ENCODE data around the gene GRM7. TPM values are rescaled to one million over a fixed set of nuclear protein-coding genes. Genes with fewer than 3 reads are reported as not detected.

GRM7 gene
- polyA plus RNA-seq, 1 donor from 2014 or later, result 23.8 TPM

GRCh38 chr3:7207125-7207524 is 346.2 kb downstream of the GRM7 start:
- H3K27me3 ChIP-seq (ENCODE audit: insufficient read depth, low read depth, low read length), result no peaks in the 10 kb centered on the region
- no peaks in the 10 kb centered on the region for H3F3A ChIP-seq (ENCODE audit: insufficient read depth, low read length, poor library complexity, severe bottlenecking)
- no peak overlapping the region for H3K4me2 ChIP-seq (ENCODE audit: low read length)
- H3K9me3 ChIP-seq (ENCODE audit: low read length), result no peaks in the 10 kb centered on the region
- no peaks in the 10 kb centered on the region for H3K79me2 ChIP-seq (replicated peaks; ENCODE audit: insufficient read depth, low read length)
- H4K20me1 ChIP-seq (ENCODE audit: insufficient read depth), result no peaks in the 10 kb centered on the region
- H3K36me3 ChIP-seq (ENCODE audit: insufficient read depth, low read length), result no peaks in the 10 kb centered on the region
- TF ChIP-seq REST (IDR thresholded peaks at IDR 0.05; ENCODE audit: borderline replicate concordance) (no peak), EP300 (conservative IDR thresholded peaks at IDR 0.05; ENCODE audit: poor library complexity, severe bottlenecking) (no peak), MXI1 (conservative IDR thresholded peaks at IDR 0.05; ENCODE audit: poor library complexity, severe bottlenecking) (no peak), TAF1 (IDR thresholded peaks at IDR 0.05; ENCODE audit: low read depth) (no peak), SMC3 (conservative IDR thresholded peaks at IDR 0.05; ENCODE audit: poor library complexity) (no peak), POLR2AphosphoS5 (IDR thresholded peaks at IDR 0.05) (no peak), CTCF (IDR thresholded peaks at IDR 0.05; ENCODE audit: poor library complexity, severe bottlenecking) (no peak), RAD21 (conservative IDR thresholded peaks at IDR 0.05) (no peak), EZH2 (IDR thresholded peaks at IDR 0.05; ENCODE audit: borderline replicate concordance, insufficient read depth, low read length, poor library complexity, severe bottlenecking) (no peak)
- H3K27ac ChIP-seq (ENCODE audit: low read length), result no peak overlapping the region
- no peak overlapping the region for H3K4me3 ChIP-seq (ENCODE audit: low read length)
- H3K9ac ChIP-seq (ENCODE audit: low read length), result no peak overlapping the region
- no peak overlapping the region for H2AFZ ChIP-seq (ENCODE audit: low read depth, low read length)
- H3K9me2 ChIP-seq (ENCODE audit: insufficient read depth, low read length), result no peaks in the 10 kb centered on the region

- no peaks in the 10 kb centered on the region for H3K79me2 ChIP-seq (replicated peaks; ENCODE audit: insufficient read depth, low read length)
- H3K36me3 ChIP-seq (ENCODE audit: insufficient read depth, low read length), result no peaks in the 10 kb centered on the region
- no peak overlapping the region for H3K27ac ChIP-seq (ENCODE audit: low read length)
- H2AFZ ChIP-seq (ENCODE audit: low read depth, low read length), result no peak overlapping the region
- no peak overlapping the region for H3K4me3 ChIP-seq (ENCODE audit: low read length)
- no peak for TF ChIP-seq SMC3 (conservative IDR thresholded peaks at IDR 0.05; ENCODE audit: poor library complexity)
- no peak for TF ChIP-seq CTCF (IDR thresholded peaks at IDR 0.05; ENCODE audit: poor library complexity, severe bottlenecking)
- no peak for TF ChIP-seq POLR2AphosphoS5 (IDR thresholded peaks at IDR 0.05)
- TF ChIP-seq EP300 (conservative IDR thresholded peaks at IDR 0.05; ENCODE audit: poor library complexity, severe bottlenecking), result no peak
- no peak for TF ChIP-seq RAD21 (conservative IDR thresholded peaks at IDR 0.05)
- TF ChIP-seq EZH2 (IDR thresholded peaks at IDR 0.05; ENCODE audit: borderline replicate concordance, insufficient read depth, low read length, poor library complexity, severe bottlenecking), result no peak
- TF ChIP-seq TAF1 (IDR thresholded peaks at IDR 0.05; ENCODE audit: low read depth), result no peak
- no peak for TF ChIP-seq MXI1 (conservative IDR thresholded peaks at IDR 0.05; ENCODE audit: poor library complexity, severe bottlenecking)
- TF ChIP-seq REST (IDR thresholded peaks at IDR 0.05; ENCODE audit: borderline replicate concordance), result no peak
- no peaks in the 10 kb centered on the region for H3F3A ChIP-seq (ENCODE audit: insufficient read depth, low read length, poor library complexity, severe bottlenecking)
- no peak overlapping the region for H3K4me2 ChIP-seq (ENCODE audit: low read length)
- H3K9me3 ChIP-seq (ENCODE audit: low read length), result no peaks in the 10 kb centered on the region
- no peaks in the 10 kb centered on the region for H4K20me1 ChIP-seq (ENCODE audit: insufficient read depth)
- H3K27me3 ChIP-seq (ENCODE audit: insufficient read depth, low read depth, low read length), result no peaks in the 10 kb centered on the region
- H3K9me2 ChIP-seq (ENCODE audit: insufficient read depth, low read length), result no peaks in the 10 kb centered on the region
- H3K9ac ChIP-seq (ENCODE audit: low read length), result no peak overlapping the region
Observed at GRCh38 chr3:7207928-7208327, 347.0 kb downstream of the GRM7 start.
